Fibroblast of pulmonary artery (primary cell): Measurements from ENCODE around the gene BASP1.

ENCODE experiments used
- DNase-seq: peaks from one replicate; pipeline ENCODE4 v3.0.0-alpha.2; 2010; ENCODE audit warnings: low read depth
- H3K4me3 ChIP-seq: replicated peaks from 2 replicates; pipeline ENCODE4 v1.5.1; 2011; ENCODE audit warnings: low read depth, mild to moderate bottlenecking, control low read depth, low read length, moderate library complexity
- CTCF ChIP-seq: IDR thresholded peaks from 2 replicates; pipeline ENCODE4 v1.5.1; 2011; ENCODE audit warnings: mild to moderate bottlenecking, control low read depth, low read length, inconsistent platforms; ENCODE audit errors: missing control alignments

BASP1 gene

DNA sequence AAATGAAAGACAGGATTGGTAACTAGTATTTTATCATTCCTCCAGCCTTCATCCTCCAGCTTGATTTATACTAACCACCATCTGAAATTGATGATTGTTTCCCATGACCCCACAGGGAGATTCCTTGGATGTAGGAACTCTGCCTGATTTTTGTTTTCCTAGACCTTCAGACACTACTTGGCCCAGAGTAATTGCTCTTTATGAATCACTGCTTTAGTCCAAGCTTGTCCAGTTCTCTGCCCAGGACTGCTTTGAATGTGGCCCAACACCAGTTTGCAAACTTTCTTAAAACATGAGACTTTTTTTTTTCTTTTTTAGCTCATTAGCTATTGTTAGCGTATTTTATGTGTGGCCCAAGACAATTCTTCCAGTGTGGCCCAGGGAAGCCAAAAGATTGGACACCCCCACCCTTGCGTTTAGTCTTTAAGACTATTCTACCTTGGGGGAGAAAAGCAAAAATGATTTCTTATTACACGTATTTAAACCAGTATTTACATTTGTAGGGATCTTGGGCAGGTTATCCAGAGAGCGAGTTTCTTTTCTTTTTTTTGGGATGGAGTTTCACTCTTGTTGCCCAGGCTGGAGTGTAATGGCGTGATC lies 18.4 kb downstream of the BASP1 start:
- no peak overlapping the region for H3K4me3 ChIP-seq
- TF ChIP-seq CTCF = no peak
- no peak for DNase-seq

DNA sequence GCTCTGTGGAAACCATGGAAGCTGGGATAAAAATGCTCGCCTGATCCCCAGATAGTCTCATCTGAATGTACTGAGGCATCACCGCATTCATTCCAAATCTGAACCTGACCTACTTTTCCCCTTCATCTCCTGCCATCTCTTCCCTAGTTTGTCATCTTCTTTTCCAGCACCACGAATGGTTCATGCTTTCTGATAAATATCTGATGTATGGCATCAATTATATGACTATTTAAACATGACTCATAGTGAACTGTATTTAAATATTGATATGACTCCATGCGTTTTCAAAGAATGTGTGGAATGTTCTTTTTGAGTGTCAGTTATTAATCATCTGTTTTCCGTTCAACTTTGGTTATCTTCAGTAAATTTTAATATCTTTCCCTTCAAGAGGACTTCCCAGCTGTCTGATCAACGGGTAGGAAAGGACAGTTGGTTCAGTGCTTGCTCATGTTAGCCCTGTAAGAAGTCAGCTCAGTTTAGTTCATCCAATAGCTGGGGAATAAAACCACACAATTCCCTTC lies 21.1 kb downstream of the BASP1 start:
- no peak overlapping the region for H3K4me3 ChIP-seq
- TF ChIP-seq CTCF = no peak
- peak; percentile 40 for DNase-seq

GRCh38 chr5:17239953-17240352 lies 22.5 kb downstream of the BASP1 start:
- TF ChIP-seq CTCF = no peak
- DNase-seq = no peak
- H3K4me3 ChIP-seq = no peak overlapping the region

- no peak overlapping the region for H3K4me3 ChIP-seq
- DNase-seq = no peak
- no peak for TF ChIP-seq CTCF
Measured at GRCh38 chr5:17240487-17240886, 23.1 kb downstream of the BASP1 start.

DNA sequence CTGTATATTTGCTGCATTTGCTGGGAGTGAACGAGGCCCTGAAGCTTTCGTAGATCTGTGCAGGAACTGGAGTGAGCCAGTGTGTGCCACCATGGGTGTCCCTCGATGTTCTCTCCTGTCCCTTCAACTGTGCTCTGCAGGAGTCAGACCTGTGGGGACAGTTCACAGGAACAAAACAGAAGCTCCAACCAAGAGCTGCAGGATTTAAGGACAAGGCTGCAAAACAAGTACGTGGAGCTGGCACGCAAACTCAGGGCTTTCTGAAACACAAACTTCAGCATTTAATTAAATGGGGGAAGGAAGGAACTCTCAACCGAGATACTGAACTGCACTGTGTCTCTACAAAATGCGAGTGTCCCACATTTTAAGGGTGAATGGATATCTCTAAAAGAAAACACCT lies 24.2 kb downstream of the BASP1 start:
- H3K4me3 ChIP-seq = no peak overlapping the region
- no peak for DNase-seq
- TF ChIP-seq CTCF = no peak

- DNase-seq = no peak
- H3K4me3 ChIP-seq = no peak overlapping the region
- TF ChIP-seq CTCF = no peak
Measured at GRCh38 chr5:17243287-17244063, 26.0 kb downstream of the BASP1 start.
